Measurements from ENCODE around the gene TM7SF2.

TM7SF2 gene

DNA sequence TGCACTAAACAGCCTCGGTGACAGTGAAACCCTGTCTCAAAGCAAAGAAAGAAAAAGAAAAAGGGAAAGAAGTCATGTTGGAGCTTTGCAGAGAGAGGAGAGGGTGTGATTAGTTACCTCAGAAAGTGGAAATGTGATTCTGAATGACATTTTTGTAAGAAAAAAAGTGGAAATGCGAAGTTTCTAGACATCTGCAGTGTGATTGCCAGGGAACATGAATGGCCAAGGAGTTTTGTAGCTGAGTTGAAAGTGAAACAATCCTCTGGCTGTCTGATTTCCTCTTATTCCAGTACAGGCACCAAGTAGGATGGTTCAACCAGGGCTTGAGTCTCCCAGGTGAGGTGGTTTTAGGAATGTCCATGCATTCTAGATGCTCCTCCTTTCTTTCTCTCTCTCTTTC, 40.5 kb downstream of the TM7SF2 start:
- TF ChIP-seq, protein P1, sequence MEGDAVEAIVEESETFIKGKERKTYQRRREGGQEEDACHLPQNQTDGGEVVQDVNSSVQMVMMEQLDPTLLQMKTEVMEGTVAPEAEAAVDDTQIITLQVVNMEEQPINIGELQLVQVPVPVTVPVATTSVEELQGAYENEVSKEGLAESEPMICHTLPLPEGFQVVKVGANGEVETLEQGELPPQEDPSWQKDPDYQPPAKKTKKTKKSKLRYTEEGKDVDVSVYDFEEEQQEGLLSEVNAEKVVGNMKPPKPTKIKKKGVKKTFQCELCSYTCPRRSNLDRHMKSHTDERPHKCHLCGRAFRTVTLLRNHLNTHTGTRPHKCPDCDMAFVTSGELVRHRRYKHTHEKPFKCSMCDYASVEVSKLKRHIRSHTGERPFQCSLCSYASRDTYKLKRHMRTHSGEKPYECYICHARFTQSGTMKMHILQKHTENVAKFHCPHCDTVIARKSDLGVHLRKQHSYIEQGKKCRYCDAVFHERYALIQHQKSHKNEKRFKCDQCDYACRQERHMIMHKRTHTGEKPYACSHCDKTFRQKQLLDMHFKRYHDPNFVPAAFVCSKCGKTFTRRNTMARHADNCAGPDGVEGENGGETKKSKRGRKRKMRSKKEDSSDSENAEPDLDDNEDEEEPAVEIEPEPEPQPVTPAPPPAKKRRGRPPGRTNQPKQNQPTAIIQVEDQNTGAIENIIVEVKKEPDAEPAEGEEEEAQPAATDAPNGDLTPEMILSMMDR (IDR thresholded peaks at IDR 0.05; ENCODE audit: low read depth, low read length): no peak
- DNase-seq (ENCODE audit: extremely low read depth, low read depth): no peak

DNA sequence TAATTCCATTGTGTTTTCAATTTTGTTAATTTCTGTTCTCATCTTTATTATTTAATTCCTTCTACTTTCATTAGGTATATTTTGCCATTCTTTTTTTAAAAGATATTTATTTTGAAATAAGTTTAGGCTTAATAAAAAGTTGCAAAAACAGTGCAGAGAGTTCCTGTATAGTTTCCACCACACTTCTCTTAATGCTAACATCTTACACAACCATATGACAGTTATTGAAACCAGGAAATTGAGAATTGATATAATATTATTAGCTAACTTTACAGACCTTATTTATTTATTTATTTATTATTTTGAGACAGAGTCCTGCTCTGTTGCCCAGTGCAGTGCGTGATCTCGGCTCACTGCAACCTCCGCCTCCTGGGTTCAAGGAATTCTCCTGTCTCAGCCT, 44.6 kb downstream of the TM7SF2 start:
- TF ChIP-seq, protein P1 (IDR thresholded peaks at IDR 0.05; ENCODE audit: low read depth, low read length): no peak
- no peak for DNase-seq (ENCODE audit: extremely low read depth, low read depth)

DNA sequence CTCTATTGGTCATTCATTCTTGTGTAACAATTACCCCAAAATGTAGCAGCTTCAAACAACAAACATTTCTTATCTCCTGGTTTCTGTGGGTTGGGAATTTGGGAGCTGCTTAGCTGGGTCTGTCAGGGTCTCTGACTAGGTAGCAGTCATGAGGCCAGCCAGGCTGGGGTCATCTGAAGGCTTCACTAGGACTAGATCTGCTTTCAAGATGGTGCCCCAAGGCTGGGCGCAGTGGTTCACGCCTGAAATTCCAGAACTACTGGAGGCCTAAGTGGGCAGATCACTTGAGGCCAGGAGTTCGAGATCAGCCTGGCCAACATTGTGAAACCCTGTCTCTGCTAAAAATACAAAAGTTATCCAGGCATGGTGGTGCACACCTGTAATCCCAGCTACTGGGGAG, 45.3 kb downstream of the TM7SF2 start:
- TF ChIP-seq, protein P1 (IDR thresholded peaks at IDR 0.05; ENCODE audit: low read depth, low read length): no peak
- no peak for DNase-seq (ENCODE audit: extremely low read depth, low read depth)

DNA sequence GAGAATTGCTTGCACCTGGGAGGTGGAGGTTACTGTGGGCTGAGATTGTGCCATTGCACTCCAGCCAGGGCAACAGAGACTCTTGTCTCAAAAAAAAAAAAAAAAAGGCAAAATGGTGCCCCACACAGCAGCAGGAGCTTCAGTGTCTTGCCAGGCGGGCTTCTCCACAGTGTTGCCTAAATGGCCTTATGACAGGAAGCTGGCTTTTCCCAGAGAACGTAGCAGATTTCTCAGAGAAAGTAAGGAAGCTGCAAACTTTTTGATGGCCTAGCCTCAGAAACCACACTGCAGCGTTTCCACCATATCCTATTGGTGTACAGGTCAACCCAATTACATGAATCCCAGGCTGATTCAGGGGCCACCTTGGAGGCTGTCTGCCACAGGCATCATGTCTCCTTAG, 45.7 kb downstream of the TM7SF2 start:
- TF ChIP-seq, protein P1 (IDR thresholded peaks at IDR 0.05; ENCODE audit: low read depth, low read length): no peak
- no peak for DNase-seq (ENCODE audit: extremely low read depth, low read depth)

DNA sequence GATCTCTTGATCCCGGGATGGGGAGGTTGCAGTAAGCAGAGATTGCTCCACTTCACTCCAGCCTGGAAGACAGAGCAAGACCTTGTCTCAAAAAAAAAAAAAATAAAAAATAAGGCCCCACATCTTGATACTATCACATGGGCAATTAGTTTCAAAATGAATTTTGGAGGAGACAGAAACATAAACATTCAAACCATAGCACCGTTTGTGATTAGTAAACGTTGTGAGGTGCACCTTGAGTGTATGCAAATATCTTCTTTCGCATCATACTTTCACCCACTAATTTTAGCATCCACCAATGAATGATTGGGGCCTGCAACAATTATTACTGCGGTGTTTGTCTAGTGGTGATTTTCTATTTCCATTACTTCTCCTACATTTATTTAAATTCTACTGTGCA, 47.3 kb downstream of the TM7SF2 start:
- DNase-seq (ENCODE audit: extremely low read depth, low read depth): no peak
- TF ChIP-seq, protein P1 (IDR thresholded peaks at IDR 0.05; ENCODE audit: low read depth, low read length): no peak

DNA sequence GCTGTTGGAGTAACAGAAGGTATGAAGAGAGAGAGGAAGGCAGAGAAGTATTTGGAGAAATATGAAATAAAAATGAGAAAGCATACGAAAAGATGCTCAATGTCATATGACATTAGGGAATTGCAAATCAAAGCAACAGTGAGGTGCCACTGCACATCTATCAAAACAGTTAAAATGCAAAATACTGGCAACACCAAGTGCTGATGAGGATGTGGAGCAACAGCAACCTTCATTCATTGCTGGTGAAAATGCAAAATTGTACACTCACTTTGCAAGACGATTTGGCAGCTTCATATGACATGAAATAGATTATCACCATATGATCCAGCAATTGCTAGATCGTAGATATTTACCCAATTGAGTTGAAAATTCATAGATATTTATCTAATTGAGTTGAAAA, 49.0 kb downstream of the TM7SF2 start:
- no peak for DNase-seq (ENCODE audit: extremely low read depth, low read depth)
- TF ChIP-seq, protein P1 (IDR thresholded peaks at IDR 0.05; ENCODE audit: low read depth, low read length): no peak

DNA sequence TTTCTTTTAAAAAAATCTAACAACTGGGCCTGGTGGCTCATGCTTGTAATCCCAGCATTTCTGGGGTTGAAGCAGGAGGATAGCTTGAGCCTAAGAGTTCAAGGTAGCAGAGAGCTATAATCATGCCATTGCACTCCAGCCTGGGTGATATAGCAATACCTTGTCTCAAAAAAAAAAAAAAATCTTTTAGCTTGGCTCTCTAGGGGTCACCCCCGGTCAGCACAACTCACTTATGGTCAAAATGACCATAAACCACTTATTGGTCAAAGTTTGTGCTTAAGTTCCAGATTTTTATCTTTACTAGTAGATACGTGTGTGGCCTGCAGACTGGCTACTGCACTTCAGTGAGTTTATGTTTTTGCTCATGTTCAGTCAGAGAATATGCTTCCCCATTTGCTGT, 52.0 kb downstream of the TM7SF2 start:
- TF ChIP-seq, protein P1 (IDR thresholded peaks at IDR 0.05; ENCODE audit: low read depth, low read length): no peak
- no peak for DNase-seq (ENCODE audit: extremely low read depth, low read depth)

Measured in AG09319 (cell line).